GM21528 (cell line): ENCODE data around the gene EEFSEC.

Source experiments
- ATAC-seq: cut with Tn5 transposase; IDR thresholded peaks from one replicate; pipeline ENCODE4 v1.9.1; 2021; ENCODE audit warnings: mild to moderate bottlenecking, moderate library complexity; ENCODE audit not compliant: unreplicated experiment, low FRiP score

The EEFSEC gene

GRCh38 chr3:128215290-128215689 is 62.0 kb downstream of the EEFSEC start:
- no peak for ATAC-seq

GRCh38 chr3:128215800-128216495 is 62.7 kb downstream of the EEFSEC start:
- no peak for ATAC-seq

- no peak for ATAC-seq
Observed at GRCh38 chr3:128217702-128218547, 64.6 kb downstream of the EEFSEC start.

- ATAC-seq: no peak
Observed at GRCh38 chr3:128218548-128219257, 65.4 kb downstream of the EEFSEC start.

GRCh38 chr3:128221328-128221727 is 68.0 kb downstream of the EEFSEC start:
- no peak for ATAC-seq

GRCh38 chr3:128222796-128223385 is 69.6 kb downstream of the EEFSEC start:
- no peak for ATAC-seq

GRCh38 chr3:128226186-128226725 is 73.0 kb downstream of the EEFSEC start:
- no peak for ATAC-seq

GRCh38 chr3:128226795-128227395 is 73.6 kb downstream of the EEFSEC start:
- no peak for ATAC-seq

GRCh38 chr3:128227507-128227906 is 74.2 kb downstream of the EEFSEC start:
- no peak for ATAC-seq

GRCh38 chr3:128228366-128228910 is 75.2 kb downstream of the EEFSEC start:
- no peak for ATAC-seq

- ATAC-seq: no peak
Observed at GRCh38 chr3:128229106-128229857, 76.0 kb downstream of the EEFSEC start.

GRCh38 chr3:128231606-128232005 is 78.3 kb downstream of the EEFSEC start:
- no peak for ATAC-seq

GRCh38 chr3:128232376-128233178 is 79.3 kb downstream of the EEFSEC start:
- ATAC-seq: no peak

- no peak for ATAC-seq
Observed at GRCh38 chr3:128235207-128235926, 82.1 kb downstream of the EEFSEC start.

- ATAC-seq: no peak
Observed at GRCh38 chr3:128236657-128237056, 83.4 kb downstream of the EEFSEC start.

GRCh38 chr3:128237348-128238183 is 84.3 kb downstream of the EEFSEC start:
- ATAC-seq: no peak

GRCh38 chr3:128238184-128238489 is 84.9 kb downstream of the EEFSEC start:
- ATAC-seq: no peak
